Stimulated activated effector memory CD8-positive, alpha-beta T cell treated with anti-CD3 and anti-CD28 coated beads, Interleukin-12 subunit alpha, Interleukin-12 subunit beta, amount 100 ng/mL, for 72 hours (primary cell): ENCODE results near the gene KRTAP19-8.

Source experiments
- ATAC-seq: fragments of 150-1000 bp; cut with Tn5 transposase; 2 replicates; pipeline ENCODE4 v1.10.0; 2021
- DNase-seq, 2 donors: peaks; one replicate each; pipeline ENCODE4 v3.0.0; 2021 to 2022; ENCODE audit warnings: low spot score in 2 of 2
- H3K27ac Mint-ChIP-seq: one replicate; pipeline ENCODE4 v1.8.0; 2022; ENCODE audit warnings: mild to moderate bottlenecking, mixed read lengths
- H3K36me3 Mint-ChIP-seq: one replicate; pipeline ENCODE4 v1.8.0; 2022; ENCODE audit warnings: mild to moderate bottlenecking, mixed read lengths
- H3K4me1 Mint-ChIP-seq: one replicate; pipeline ENCODE4 v1.8.0; 2022; ENCODE audit warnings: mixed read lengths
- H3K4me3 Mint-ChIP-seq: one replicate; pipeline ENCODE4 v1.8.0; 2022; ENCODE audit warnings: mild to moderate bottlenecking, mixed read lengths
- H3K9me3 Mint-ChIP-seq: one replicate; pipeline ENCODE4 v1.8.0; 2022; ENCODE audit warnings: mixed read lengths

KRTAP19-8 gene

GRCh38 chr21:31038376-31038775, at the start of gene KRTAP19-8:
KRTAP19-8 (minus strand) TSS chr21:31038476; CDS start chr21:31038443, 33 bp downstream.
- no peaks in the 10 kb centered on the region for H3K4me1 Mint-ChIP-seq
- ATAC-seq (no peak), DNase-seq (no peak)
- no peaks in the 10 kb centered on the region for H3K36me3 Mint-ChIP-seq
- H3K27ac Mint-ChIP-seq, result no peak within 1 kb of the TSS
- H3K4me3 Mint-ChIP-seq, result no peak within 1 kb of the TSS
- H3K9me3 Mint-ChIP-seq, result no peaks in the 10 kb centered on the region

GRCh38 chr21:31087639-31088473, 49.6 kb upstream of the KRTAP19-8 start:
- Mint-ChIP-seq H3K27ac (no peak overlapping the region), H3K36me3 (no peaks in the 10 kb centered on the region), H3K4me3 (no peak overlapping the region), H3K9me3 (no peaks in the 10 kb centered on the region), H3K4me1 (no peaks in the 10 kb centered on the region)
- no peak for DNase-seq
- no peak for ATAC-seq

GRCh38 chr21:31084689-31085088, 46.4 kb upstream of the KRTAP19-8 start:
- no peaks in the 10 kb centered on the region for H3K4me1 Mint-ChIP-seq
- no peaks in the 10 kb centered on the region for H3K9me3 Mint-ChIP-seq
- DNase-seq (no peak), ATAC-seq (no peak)
- H3K27ac Mint-ChIP-seq, result no peak overlapping the region
- H3K4me3 Mint-ChIP-seq, result no peak overlapping the region
- H3K36me3 Mint-ChIP-seq, result no peaks in the 10 kb centered on the region

- Mint-ChIP-seq H3K36me3 (no peaks in the 10 kb centered on the region), H3K4me3 (no peak overlapping the region), H3K27ac (no peak overlapping the region), H3K4me1 (peaks cover 15% of the 10 kb centered on the region), H3K9me3 (no peaks in the 10 kb centered on the region)
- peak; percentile 93 for ATAC-seq
- DNase-seq, result no peak
Measured at GRCh38 chr21:31078796-31079195, 40.5 kb upstream of the KRTAP19-8 start.

GRCh38 chr21:31078216-31078615, 39.9 kb upstream of the KRTAP19-8 start:
- Mint-ChIP-seq H3K36me3 (no peaks in the 10 kb centered on the region), H3K9me3 (no peaks in the 10 kb centered on the region), H3K4me1 (peaks cover 15% of the 10 kb centered on the region), H3K4me3 (no peak overlapping the region), H3K27ac (no peak overlapping the region)
- DNase-seq, result no peak
- no peak for ATAC-seq

- H3K4me3 Mint-ChIP-seq, result no peak overlapping the region
- peaks cover 15% of the 10 kb centered on the region for H3K4me1 Mint-ChIP-seq
- no peaks in the 10 kb centered on the region for H3K9me3 Mint-ChIP-seq
- DNase-seq (no peak), ATAC-seq (no peak)
- no peaks in the 10 kb centered on the region for H3K36me3 Mint-ChIP-seq
- no peak overlapping the region for H3K27ac Mint-ChIP-seq
Measured at GRCh38 chr21:31075848-31076247, 37.6 kb upstream of the KRTAP19-8 start.

- Mint-ChIP-seq H3K9me3 (no peaks in the 10 kb centered on the region), H3K4me1 (no peaks in the 10 kb centered on the region), H3K27ac (no peak overlapping the region), H3K4me3 (no peak overlapping the region), H3K36me3 (no peaks in the 10 kb centered on the region)
- no peak for DNase-seq
- no peak for ATAC-seq
Measured at GRCh38 chr21:31072533-31072932, 34.3 kb upstream of the KRTAP19-8 start.

- Mint-ChIP-seq H3K4me3 (no peak overlapping the region), H3K4me1 (no peaks in the 10 kb centered on the region), H3K9me3 (no peaks in the 10 kb centered on the region), H3K27ac (no peak overlapping the region), H3K36me3 (no peaks in the 10 kb centered on the region)
- peak; percentile 58 for ATAC-seq
- no peak for DNase-seq
Measured at GRCh38 chr21:31064803-31065202, 26.5 kb upstream of the KRTAP19-8 start.

GRCh38 chr21:31052489-31053142, 14.3 kb upstream of the KRTAP19-8 start:
- ATAC-seq (no peak), DNase-seq (no peak)
- no peak overlapping the region for H3K4me3 Mint-ChIP-seq
- no peaks in the 10 kb centered on the region for H3K36me3 Mint-ChIP-seq
- H3K27ac Mint-ChIP-seq, result no peak overlapping the region
- peaks cover 3% of the 10 kb centered on the region for H3K9me3 Mint-ChIP-seq
- H3K4me1 Mint-ChIP-seq, result no peaks in the 10 kb centered on the region

- H3K9me3 Mint-ChIP-seq, result no peaks in the 10 kb centered on the region
- ATAC-seq (no peak), DNase-seq (no peak)
- no peaks in the 10 kb centered on the region for H3K4me1 Mint-ChIP-seq
- H3K36me3 Mint-ChIP-seq, result no peaks in the 10 kb centered on the region
- no peak overlapping the region for H3K27ac Mint-ChIP-seq
- no peak overlapping the region for H3K4me3 Mint-ChIP-seq
Measured at GRCh38 chr21:31050577-31051157, 12.4 kb upstream of the KRTAP19-8 start.

- ATAC-seq, result no peak
- no peak overlapping the region for H3K27ac Mint-ChIP-seq
- H3K9me3 Mint-ChIP-seq, result no peaks in the 10 kb centered on the region
Measured at GRCh38 chr21:31045841-31046240, 7.6 kb upstream of the KRTAP19-8 start.

GRCh38 chr21:31043471-31043870, 5.2 kb upstream of the KRTAP19-8 start:
- no peak overlapping the region for H3K27ac Mint-ChIP-seq
- no peak overlapping the region for H3K4me3 Mint-ChIP-seq
- no peaks in the 10 kb centered on the region for H3K36me3 Mint-ChIP-seq
- DNase-seq (no peak), ATAC-seq (no peak)
- no peaks in the 10 kb centered on the region for H3K9me3 Mint-ChIP-seq
- no peaks in the 10 kb centered on the region for H3K4me1 Mint-ChIP-seq

More at GRCh38 chr21:31045841-31046240, 7.6 kb upstream of the KRTAP19-8 start:
- H3K4me3 Mint-ChIP-seq, result no peak overlapping the region
- no peaks in the 10 kb centered on the region for H3K4me1 Mint-ChIP-seq
- no peak for DNase-seq
- no peaks in the 10 kb centered on the region for H3K36me3 Mint-ChIP-seq

- H3K4me1 Mint-ChIP-seq, result no peaks in the 10 kb centered on the region
- ATAC-seq (no peak), DNase-seq (no peak)
- H3K4me3 Mint-ChIP-seq, result no peak overlapping the region
- H3K36me3 Mint-ChIP-seq, result no peaks in the 10 kb centered on the region
- no peak overlapping the region for H3K27ac Mint-ChIP-seq
- no peaks in the 10 kb centered on the region for H3K9me3 Mint-ChIP-seq
Measured at GRCh38 chr21:31042080-31042464, 3.8 kb upstream of the KRTAP19-8 start.

- DNase-seq (no peak), ATAC-seq (no peak)
- no peak overlapping the region for H3K4me3 Mint-ChIP-seq
- no peaks in the 10 kb centered on the region for H3K36me3 Mint-ChIP-seq
- H3K27ac Mint-ChIP-seq, result no peak overlapping the region
- no peaks in the 10 kb centered on the region for H3K4me1 Mint-ChIP-seq
- no peaks in the 10 kb centered on the region for H3K9me3 Mint-ChIP-seq
Measured at GRCh38 chr21:31041295-31042079, 3.2 kb upstream of the KRTAP19-8 start.

- no peak overlapping the region for H3K4me3 Mint-ChIP-seq
- H3K9me3 Mint-ChIP-seq, result no peaks in the 10 kb centered on the region
- H3K36me3 Mint-ChIP-seq, result no peaks in the 10 kb centered on the region
- DNase-seq (no peak), ATAC-seq (peak; percentile 26)
- H3K27ac Mint-ChIP-seq, result no peak overlapping the region
- H3K4me1 Mint-ChIP-seq, result no peaks in the 10 kb centered on the region
Measured at GRCh38 chr21:31034378-31034777, 3.9 kb downstream of the KRTAP19-8 start.
